Subcutaneous abdominal adipose tissue (tissue), 5 donors: ENCODE data around the gene TMPRSS12.
"Not testable (repeated sequence)": the region's sequence is repeated elsewhere in the genome, so short reads cannot be mapped to it uniquely, and the experiment has no call there.

Source experiments
- H3K27ac ChIP-seq: one replicate; pipeline ENCODE4 v1.7.0; 2013; ENCODE audit warnings: low read depth, mild to moderate bottlenecking, inconsistent platforms, low read length, moderate library complexity
- H3K27me3 ChIP-seq, 5 donors: one replicate each; pipeline ENCODE4 v1.7.0; 2013; ENCODE audit warnings: low read length in 5 of 5, inconsistent platforms in 1 of 5; ENCODE audit not compliant: control insufficient read depth in 5 of 5, insufficient read depth in 4 of 5
- H3K36me3 ChIP-seq, 5 donors: one replicate each; pipeline ENCODE4 v1.7.0; 2013; ENCODE audit warnings: low read length in 5 of 5; ENCODE audit not compliant: control insufficient read depth in 5 of 5, insufficient read depth in 5 of 5
- H3K4me1 ChIP-seq, 5 donors: one replicate each; pipeline ENCODE4 v1.7.0; 2013; ENCODE audit warnings: low read length in 5 of 5, mild to moderate bottlenecking in 3 of 5, moderate library complexity in 1 of 5; ENCODE audit not compliant: control insufficient read depth in 5 of 5, insufficient read depth in 5 of 5
- H3K4me3 ChIP-seq, 5 donors: one replicate each; pipeline ENCODE4 v1.7.0; 2013; ENCODE audit warnings: low read length in 5 of 5, low read depth in 1 of 5
- H3K9ac ChIP-seq, 5 donors: one replicate each; pipeline ENCODE4 v1.7.0; 2013; ENCODE audit warnings: low read length in 5 of 5, mild to moderate bottlenecking in 4 of 5, moderate library complexity in 3 of 5
- H3K9me3 ChIP-seq, 5 donors: one replicate each; pipeline ENCODE4 v1.7.0; 2013; ENCODE audit warnings: low read length in 5 of 5; ENCODE audit not compliant: control insufficient read depth in 5 of 5
- donor health status: healthy.
- donor health status: healthy.
- donor health status: healthy.
- donor health status: healthy.
- donor health status: healthy.

Gene TMPRSS12

GRCh38 chr12:50825372-50825838 is 17.3 kb upstream of the TMPRSS12 start:
- no peak overlapping the region for H3K27ac ChIP-seq
- H3K4me1 ChIP-seq = peaks cover 0 to 9% (median 0%) of the 10 kb centered on the region in 5 donors
- H3K27me3 ChIP-seq = no peaks in the 10 kb centered on the region
- no peaks in the 10 kb centered on the region for H3K9me3 ChIP-seq
- H3K36me3 ChIP-seq = peaks cover 0 to 3% (median 0%) of the 10 kb centered on the region in 5 donors
- H3K9ac ChIP-seq = peak overlapping the region in 3 of 5 donors; percentile 35 to 66 (median 63)
- H3K4me3 ChIP-seq = no peak overlapping the region

DNA sequence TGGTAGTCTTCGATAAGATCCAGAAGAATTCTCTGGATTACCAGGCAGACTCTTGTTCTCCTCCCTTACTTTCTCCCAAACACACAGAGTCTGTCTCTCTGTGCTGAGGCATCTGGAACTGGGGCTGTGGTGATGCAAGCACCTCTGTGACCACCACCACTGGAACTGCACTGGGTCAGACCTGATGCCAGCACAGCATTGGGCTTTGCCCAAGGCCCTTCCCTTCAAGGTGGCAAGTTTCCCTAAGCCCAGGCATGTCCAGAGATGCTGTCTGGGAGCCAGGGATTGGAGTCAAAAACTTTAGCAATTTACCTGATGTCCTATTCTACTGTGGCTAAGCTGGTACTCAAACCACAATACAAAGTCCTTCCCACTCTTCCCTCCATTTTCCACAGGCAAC is 14.6 kb upstream of the TMPRSS12 start:
- Histone ChIP-seq H3K4me1 (peaks cover 0 to 9% (median 0%) of the 10 kb centered on the region in 5 donors), H3K36me3 (no peaks in the 10 kb centered on the region), H3K9ac (no peak overlapping the region), H3K27ac (no peak overlapping the region), H3K27me3 (no peaks in the 10 kb centered on the region), H3K9me3 (peaks cover 0 to 4% (median 0%) of the 10 kb centered on the region in 5 donors), H3K4me3 (no peak overlapping the region)

- no peaks in the 10 kb centered on the region for H3K27me3 ChIP-seq
- no peak overlapping the region for H3K9ac ChIP-seq
- H3K27ac ChIP-seq = no peak overlapping the region
- H3K4me1 ChIP-seq = peaks cover 0 to 9% (median 0%) of the 10 kb centered on the region in 5 donors
- H3K4me3 ChIP-seq = no peak overlapping the region
- H3K36me3 ChIP-seq = no peaks in the 10 kb centered on the region
- H3K9me3 ChIP-seq = peaks cover 0 to 7% (median 0%) of the 10 kb centered on the region in 5 donors
These were observed 13.8 kb upstream of the TMPRSS12 start for GRCh38 chr12:50828886-50829285.

GRCh38 chr12:50833801-50834200 is 8.9 kb upstream of the TMPRSS12 start:
- H3K9me3 ChIP-seq = peaks cover 0 to 12% (median 0%) of the 10 kb centered on the region in 5 donors
- not testable (repeated sequence) for H3K4me3 ChIP-seq, H3K36me3 ChIP-seq, H3K4me1 ChIP-seq, H3K27me3 ChIP-seq, H3K9ac ChIP-seq, H3K27ac ChIP-seq

GRCh38 chr12:50839042-50839441 is 3.7 kb upstream of the TMPRSS12 start:
- peaks cover 0 to 8% (median 7%) of the 10 kb centered on the region in 5 donors for H3K4me1 ChIP-seq
- H3K27ac ChIP-seq = no peak overlapping the region
- H3K4me3 ChIP-seq = no peak overlapping the region

DNA sequence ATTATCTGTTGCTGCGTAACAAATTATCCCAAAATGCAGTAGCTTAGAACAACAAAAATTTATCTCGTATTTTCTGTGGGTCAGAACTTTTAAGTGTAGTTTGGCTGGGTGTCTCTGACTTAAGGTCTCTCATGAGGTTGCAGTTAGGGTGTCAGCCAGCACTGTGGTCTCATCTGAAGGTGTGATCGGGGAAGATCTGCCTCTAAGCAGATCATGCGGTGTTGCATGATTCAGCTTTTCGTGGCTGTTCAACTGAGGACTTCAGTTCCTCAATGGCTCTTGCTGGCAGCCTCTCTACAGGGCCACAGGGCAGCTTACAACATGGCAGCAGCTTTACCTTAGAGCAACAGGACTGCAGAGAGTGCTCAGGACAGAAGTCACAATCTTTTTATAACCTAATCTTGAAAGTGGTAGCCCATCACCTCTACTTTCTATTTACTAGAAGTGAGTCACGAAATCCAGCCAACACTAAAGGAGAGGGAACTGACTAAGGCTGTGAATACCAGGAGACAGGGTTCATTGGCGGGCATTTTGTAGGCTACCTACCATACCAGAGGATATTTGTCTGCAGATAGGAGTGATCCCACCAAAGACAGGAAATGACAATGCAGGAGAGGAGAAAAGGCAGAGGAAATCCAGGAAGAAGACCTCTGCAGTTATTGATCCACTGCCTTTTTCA is 1.8 kb upstream of the TMPRSS12 start:
- H3K36me3 ChIP-seq = no peaks in the 10 kb centered on the region
- H3K4me3 ChIP-seq = no peak overlapping the region
- H3K27me3 ChIP-seq = no peaks in the 10 kb centered on the region
- H3K9me3 ChIP-seq = peaks cover 0 to 8% (median 6%) of the 10 kb centered on the region in 5 donors
- H3K9ac ChIP-seq = no peak overlapping the region
- H3K27ac ChIP-seq = no peak overlapping the region
- H3K4me1 ChIP-seq = peaks cover 0 to 8% (median 7%) of the 10 kb centered on the region in 5 donors

More at GRCh38 chr12:50839042-50839441, 3.7 kb upstream of the TMPRSS12 start:
- Histone ChIP-seq H3K9ac (no peak overlapping the region), H3K27me3 (no peaks in the 10 kb centered on the region), H3K36me3 (no peaks in the 10 kb centered on the region), H3K9me3 (peaks cover 0 to 10% (median 7%) of the 10 kb centered on the region in 5 donors)

GRCh38 chr12:50841716-50842531 is 802 bp upstream of the TMPRSS12 start:
- H3K9ac ChIP-seq = no peak overlapping the region

DNA sequence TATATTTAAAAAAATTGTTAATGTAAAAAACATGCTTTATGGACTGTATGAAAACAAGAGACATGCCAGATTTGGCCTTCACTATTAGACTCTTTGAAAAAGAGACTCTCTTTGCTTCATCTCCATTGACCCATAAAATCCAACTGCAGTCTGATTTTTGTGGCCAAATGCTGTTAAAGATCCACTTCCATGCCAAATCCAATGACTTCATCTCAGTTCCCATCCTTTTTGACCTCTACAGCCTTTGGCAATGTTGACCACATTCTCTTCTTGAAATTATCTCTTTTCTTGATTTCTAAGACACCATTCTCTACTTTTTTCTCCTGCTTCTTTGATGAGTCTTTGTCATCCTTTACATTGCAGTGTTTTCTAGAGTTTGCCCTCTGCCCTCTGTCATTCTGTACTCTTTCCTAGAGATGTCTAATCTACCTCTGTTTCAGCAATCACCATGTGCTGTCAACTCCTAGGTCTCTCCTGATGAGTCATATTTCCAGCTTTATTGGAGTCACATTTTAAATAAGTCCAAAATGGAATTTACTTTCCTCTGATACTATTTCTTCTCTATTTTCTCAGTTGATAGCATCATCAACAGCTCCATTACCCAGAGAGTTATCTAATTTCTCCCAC is 2.4 kb downstream of the TMPRSS12 start:
- no peak overlapping the region for H3K27ac ChIP-seq
- H3K27me3 ChIP-seq = no peaks in the 10 kb centered on the region
- no peaks in the 10 kb centered on the region for H3K36me3 ChIP-seq
- peaks cover 0 to 8% (median 6%) of the 10 kb centered on the region in 5 donors for H3K9me3 ChIP-seq
- peaks cover 0 to 8% (median 7%) of the 10 kb centered on the region in 5 donors for H3K4me1 ChIP-seq
- no peak overlapping the region for H3K4me3 ChIP-seq
- H3K9ac ChIP-seq = no peak overlapping the region

More at GRCh38 chr12:50841716-50842531, 802 bp upstream of the TMPRSS12 start:
- Histone ChIP-seq H3K27ac (no peak overlapping the region), H3K4me3 (no peak overlapping the region), H3K27me3 (no peaks in the 10 kb centered on the region), H3K9me3 (peaks cover 0 to 8% (median 6%) of the 10 kb centered on the region in 5 donors), H3K36me3 (no peaks in the 10 kb centered on the region), H3K4me1 (peaks cover 0 to 8% (median 7%) of the 10 kb centered on the region in 5 donors)

DNA sequence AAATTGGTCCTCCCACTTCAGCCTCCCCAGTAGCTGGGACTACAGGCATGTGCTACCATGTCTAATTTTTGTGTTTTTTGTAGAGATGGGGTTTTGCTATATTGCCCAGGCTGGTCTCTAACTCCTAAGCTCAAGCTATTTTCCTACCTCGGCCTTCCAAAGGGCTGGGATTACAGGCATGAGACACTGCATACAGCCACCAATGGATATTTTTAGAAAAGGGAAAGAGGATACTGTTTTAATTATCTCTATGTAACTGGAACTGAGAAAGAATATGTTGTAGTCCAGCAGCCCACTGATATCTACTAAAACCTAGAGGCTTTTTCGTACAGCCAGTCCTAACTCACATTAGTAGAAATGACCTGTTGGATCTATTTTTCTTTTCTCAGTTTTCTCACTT is 6.2 kb downstream of the TMPRSS12 start:
- Histone ChIP-seq H3K4me3 (no peak overlapping the region), H3K9me3 (no peaks in the 10 kb centered on the region), H3K9ac (no peak overlapping the region), H3K36me3 (no peaks in the 10 kb centered on the region), H3K27me3 (no peaks in the 10 kb centered on the region), H3K27ac (no peak overlapping the region), H3K4me1 (no peaks in the 10 kb centered on the region)
